H1 (cell line): ENCODE data around the gene MACF1. TPM values are rescaled to one million over a fixed set of nuclear protein-coding genes. Genes with fewer than 3 reads are reported as not detected.

Experiments used
- SP1 ChIP-seq: IDR thresholded peaks from 2 replicates; pipeline ENCODE4 v1.6.1; 2011; ENCODE audit warnings: low read depth, low read length
- TAF7 ChIP-seq: optimal IDR thresholded peaks from 2 replicates; pipeline ENCODE3; 2011; ENCODE audit warnings: low read depth, mild to moderate bottlenecking, inconsistent platforms, low read length, moderate library complexity, borderline replicate concordance
- polyA plus RNA-seq, 7 experiments: library from polyadenylated mRNA; depleted of rRNA in 3 of 7; stranded (reverse) in 5 of 7; unstranded in 2 of 7; fragments of >200 nt in 5 of 7; fragments of 200-250 nt in 2 of 7; gene quantifications; 1 replicate in 5 of 7; 2 replicates in 1 of 7; 4 replicates in 1 of 7; pipeline versions ENCODE4 v1.2.1 to v1.2.3, GENCODE V29; 2011 to 2013; ENCODE audit warnings: missing spikeins in 2 of 7, mixed read lengths in 2 of 7
- total RNA-seq: library from RNA; stranded (reverse); fragmentation: NEBNext Ultra II Directional; extraction: Animal tissue kit (Norgen Biotek cat#: 25700); gene quantifications from 2 replicates; pipeline ENCODE4 v1.2.1, GENCODE V29; 2021
- TF ChIP-seq, protein P1 (sequence below): fragments of 300-600 bp; sonication (generic); IDR thresholded peaks from 2 replicates; pipeline ENCODE4 v1.7.1; 2012; ENCODE audit warnings: low read length, moderate library complexity, mild to moderate bottlenecking, inconsistent platforms; ENCODE audit not compliant: insufficient replicate concordance
- TF ChIP-seq, protein P2 (sequence below), 3 experiments: IDR thresholded peaks; 1 replicate in 2 of 3; 2 replicates in 1 of 3; pipeline versions ENCODE4 v1.5.1 to v1.6.1; 2011; ENCODE audit warnings: low read length in 3 of 3, mild to moderate bottlenecking in 3 of 3, inconsistent platforms in 2 of 3, low read depth in 1 of 3, moderate library complexity in 1 of 3; ENCODE audit not compliant: insufficient read depth in 1 of 3; ENCODE audit errors: control extremely low read depth in 1 of 3

The MACF1 gene
- total and polyA plus RNA-seq, 2 of the 8 experiments (the other 6 are each of a cell fraction or from before 2014, with no cell fraction given), result 59.8 to 285 TPM

DNA sequence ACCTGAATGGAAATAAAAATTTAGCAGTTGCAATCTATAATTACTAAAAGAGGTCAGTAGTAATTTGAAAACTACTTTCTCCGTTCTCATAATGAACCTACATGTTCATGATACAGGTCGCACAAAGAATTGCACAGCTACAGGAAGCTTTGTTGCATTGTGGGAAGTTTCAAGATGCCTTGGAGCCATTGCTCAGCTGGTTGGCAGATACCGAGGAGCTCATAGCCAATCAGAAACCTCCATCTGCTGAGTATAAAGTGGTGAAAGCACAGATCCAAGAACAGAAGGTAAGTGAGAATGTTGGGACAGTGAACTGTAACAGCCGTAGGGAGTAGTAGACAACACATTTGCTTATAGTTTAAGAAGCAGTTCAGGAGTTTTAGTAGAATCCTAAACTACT lies 218.1 kb downstream of the MACF1 start (continued):
- TF ChIP-seq, protein P1, sequence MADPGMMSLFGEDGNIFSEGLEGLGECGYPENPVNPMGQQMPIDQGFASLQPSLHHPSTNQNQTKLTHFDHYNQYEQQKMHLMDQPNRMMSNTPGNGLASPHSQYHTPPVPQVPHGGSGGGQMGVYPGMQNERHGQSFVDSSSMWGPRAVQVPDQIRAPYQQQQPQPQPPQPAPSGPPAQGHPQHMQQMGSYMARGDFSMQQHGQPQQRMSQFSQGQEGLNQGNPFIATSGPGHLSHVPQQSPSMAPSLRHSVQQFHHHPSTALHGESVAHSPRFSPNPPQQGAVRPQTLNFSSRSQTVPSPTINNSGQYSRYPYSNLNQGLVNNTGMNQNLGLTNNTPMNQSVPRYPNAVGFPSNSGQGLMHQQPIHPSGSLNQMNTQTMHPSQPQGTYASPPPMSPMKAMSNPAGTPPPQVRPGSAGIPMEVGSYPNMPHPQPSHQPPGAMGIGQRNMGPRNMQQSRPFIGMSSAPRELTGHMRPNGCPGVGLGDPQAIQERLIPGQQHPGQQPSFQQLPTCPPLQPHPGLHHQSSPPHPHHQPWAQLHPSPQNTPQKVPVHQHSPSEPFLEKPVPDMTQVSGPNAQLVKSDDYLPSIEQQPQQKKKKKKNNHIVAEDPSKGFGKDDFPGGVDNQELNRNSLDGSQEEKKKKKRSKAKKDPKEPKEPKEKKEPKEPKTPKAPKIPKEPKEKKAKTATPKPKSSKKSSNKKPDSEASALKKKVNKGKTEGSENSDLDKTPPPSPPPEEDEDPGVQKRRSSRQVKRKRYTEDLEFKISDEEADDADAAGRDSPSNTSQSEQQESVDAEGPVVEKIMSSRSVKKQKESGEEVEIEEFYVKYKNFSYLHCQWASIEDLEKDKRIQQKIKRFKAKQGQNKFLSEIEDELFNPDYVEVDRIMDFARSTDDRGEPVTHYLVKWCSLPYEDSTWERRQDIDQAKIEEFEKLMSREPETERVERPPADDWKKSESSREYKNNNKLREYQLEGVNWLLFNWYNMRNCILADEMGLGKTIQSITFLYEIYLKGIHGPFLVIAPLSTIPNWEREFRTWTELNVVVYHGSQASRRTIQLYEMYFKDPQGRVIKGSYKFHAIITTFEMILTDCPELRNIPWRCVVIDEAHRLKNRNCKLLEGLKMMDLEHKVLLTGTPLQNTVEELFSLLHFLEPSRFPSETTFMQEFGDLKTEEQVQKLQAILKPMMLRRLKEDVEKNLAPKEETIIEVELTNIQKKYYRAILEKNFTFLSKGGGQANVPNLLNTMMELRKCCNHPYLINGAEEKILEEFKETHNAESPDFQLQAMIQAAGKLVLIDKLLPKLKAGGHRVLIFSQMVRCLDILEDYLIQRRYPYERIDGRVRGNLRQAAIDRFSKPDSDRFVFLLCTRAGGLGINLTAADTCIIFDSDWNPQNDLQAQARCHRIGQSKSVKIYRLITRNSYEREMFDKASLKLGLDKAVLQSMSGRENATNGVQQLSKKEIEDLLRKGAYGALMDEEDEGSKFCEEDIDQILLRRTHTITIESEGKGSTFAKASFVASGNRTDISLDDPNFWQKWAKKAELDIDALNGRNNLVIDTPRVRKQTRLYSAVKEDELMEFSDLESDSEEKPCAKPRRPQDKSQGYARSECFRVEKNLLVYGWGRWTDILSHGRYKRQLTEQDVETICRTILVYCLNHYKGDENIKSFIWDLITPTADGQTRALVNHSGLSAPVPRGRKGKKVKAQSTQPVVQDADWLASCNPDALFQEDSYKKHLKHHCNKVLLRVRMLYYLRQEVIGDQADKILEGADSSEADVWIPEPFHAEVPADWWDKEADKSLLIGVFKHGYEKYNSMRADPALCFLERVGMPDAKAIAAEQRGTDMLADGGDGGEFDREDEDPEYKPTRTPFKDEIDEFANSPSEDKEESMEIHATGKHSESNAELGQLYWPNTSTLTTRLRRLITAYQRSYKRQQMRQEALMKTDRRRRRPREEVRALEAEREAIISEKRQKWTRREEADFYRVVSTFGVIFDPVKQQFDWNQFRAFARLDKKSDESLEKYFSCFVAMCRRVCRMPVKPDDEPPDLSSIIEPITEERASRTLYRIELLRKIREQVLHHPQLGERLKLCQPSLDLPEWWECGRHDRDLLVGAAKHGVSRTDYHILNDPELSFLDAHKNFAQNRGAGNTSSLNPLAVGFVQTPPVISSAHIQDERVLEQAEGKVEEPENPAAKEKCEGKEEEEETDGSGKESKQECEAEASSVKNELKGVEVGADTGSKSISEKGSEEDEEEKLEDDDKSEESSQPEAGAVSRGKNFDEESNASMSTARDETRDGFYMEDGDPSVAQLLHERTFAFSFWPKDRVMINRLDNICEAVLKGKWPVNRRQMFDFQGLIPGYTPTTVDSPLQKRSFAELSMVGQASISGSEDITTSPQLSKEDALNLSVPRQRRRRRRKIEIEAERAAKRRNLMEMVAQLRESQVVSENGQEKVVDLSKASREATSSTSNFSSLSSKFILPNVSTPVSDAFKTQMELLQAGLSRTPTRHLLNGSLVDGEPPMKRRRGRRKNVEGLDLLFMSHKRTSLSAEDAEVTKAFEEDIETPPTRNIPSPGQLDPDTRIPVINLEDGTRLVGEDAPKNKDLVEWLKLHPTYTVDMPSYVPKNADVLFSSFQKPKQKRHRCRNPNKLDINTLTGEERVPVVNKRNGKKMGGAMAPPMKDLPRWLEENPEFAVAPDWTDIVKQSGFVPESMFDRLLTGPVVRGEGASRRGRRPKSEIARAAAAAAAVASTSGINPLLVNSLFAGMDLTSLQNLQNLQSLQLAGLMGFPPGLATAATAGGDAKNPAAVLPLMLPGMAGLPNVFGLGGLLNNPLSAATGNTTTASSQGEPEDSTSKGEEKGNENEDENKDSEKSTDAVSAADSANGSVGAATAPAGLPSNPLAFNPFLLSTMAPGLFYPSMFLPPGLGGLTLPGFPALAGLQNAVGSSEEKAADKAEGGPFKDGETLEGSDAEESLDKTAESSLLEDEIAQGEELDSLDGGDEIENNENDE, result no peak
- no peak for TF ChIP-seq TAF7
- TF ChIP-seq, protein P2, sequence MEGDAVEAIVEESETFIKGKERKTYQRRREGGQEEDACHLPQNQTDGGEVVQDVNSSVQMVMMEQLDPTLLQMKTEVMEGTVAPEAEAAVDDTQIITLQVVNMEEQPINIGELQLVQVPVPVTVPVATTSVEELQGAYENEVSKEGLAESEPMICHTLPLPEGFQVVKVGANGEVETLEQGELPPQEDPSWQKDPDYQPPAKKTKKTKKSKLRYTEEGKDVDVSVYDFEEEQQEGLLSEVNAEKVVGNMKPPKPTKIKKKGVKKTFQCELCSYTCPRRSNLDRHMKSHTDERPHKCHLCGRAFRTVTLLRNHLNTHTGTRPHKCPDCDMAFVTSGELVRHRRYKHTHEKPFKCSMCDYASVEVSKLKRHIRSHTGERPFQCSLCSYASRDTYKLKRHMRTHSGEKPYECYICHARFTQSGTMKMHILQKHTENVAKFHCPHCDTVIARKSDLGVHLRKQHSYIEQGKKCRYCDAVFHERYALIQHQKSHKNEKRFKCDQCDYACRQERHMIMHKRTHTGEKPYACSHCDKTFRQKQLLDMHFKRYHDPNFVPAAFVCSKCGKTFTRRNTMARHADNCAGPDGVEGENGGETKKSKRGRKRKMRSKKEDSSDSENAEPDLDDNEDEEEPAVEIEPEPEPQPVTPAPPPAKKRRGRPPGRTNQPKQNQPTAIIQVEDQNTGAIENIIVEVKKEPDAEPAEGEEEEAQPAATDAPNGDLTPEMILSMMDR (IDR thresholded peaks at IDR 0.05; ENCODE audit: control extremely low read depth in 1 of 3, insufficient read depth in 1 of 3, low read depth in 1 of 3, low read length in 3 of 3), result no peak
- no peak for TF ChIP-seq SP1
- TF ChIP-seq, all 59 proteins: peak for 0
